ENCODE measurements around the gene UBAC2. TPM values are rescaled to one million over a fixed set of nuclear protein-coding genes. Genes with fewer than 3 reads are reported as not detected.

The UBAC2 gene
- total and polyA plus RNA-seq, 4 donors = 32.9 to 42.3 (median 35.3) TPM

DNA sequence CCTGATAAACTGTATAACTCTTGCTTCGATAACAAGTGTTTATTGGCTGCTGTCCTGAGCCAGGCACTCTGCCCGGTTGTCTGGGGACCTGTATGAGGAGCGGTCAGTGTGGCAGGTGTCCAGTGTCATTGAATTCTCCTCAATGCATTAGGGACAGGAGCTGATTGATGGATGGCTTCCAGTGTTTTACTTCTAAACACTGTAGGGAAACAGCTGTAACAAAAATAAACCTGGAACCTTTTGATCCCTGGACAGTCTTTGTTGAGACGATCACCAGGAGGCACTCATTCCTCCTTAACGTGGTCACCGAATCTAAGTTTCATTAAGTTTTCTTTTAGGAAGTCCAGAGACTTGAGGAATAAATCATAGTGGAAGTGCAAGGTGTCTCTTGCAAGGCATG is 17.9 kb downstream of the UBAC2 start:
- Histone ChIP-seq H3K27me3 (ENCODE audit: control insufficient read depth in 4 of 4, insufficient read depth in 4 of 4, low read length in 3 of 4) (no peaks in the 10 kb centered on the region), H3K36me3 (ENCODE audit: control insufficient read depth in 4 of 4, insufficient read depth in 3 of 4, low read depth in 1 of 4, low read length in 3 of 4) (no peaks in the 10 kb centered on the region), H3K27ac (ENCODE audit: low read depth in 1 of 2, low read length in 2 of 2) (peak overlapping the region in 1 of 2 donors; percentile 8), H3K4me1 (ENCODE audit: control insufficient read depth in 4 of 4, insufficient read depth in 4 of 4, low read length in 3 of 4) (peaks cover 9 to 30% (median 17%) of the 10 kb centered on the region in 4 donors), H3K9me3 (ENCODE audit: control insufficient read depth in 4 of 4, low read length in 3 of 4) (no peaks in the 10 kb centered on the region), H3K9ac (ENCODE audit: low read depth in 1 of 2, low read length in 2 of 2) (no peak overlapping the region), H3K4me3 (ENCODE audit: low read depth in 1 of 3, low read length in 3 of 3) (no peak overlapping the region)
- WGBS = 12% methylated on average over 6 of the region's 6 CpGs
- TF ChIP-seq JUND (IDR thresholded peaks at IDR 0.05) (peak in 1 of 2 donors; percentile 24), HNF4A (conservative IDR thresholded peaks at IDR 0.05) (peak in 1 of 2 donors; percentile 31), HNF4G (IDR thresholded peaks at IDR 0.05) (no peak), RXRA (IDR thresholded peaks at IDR 0.05) (peak in 1 of 2 donors; percentile 13)
- TF ChIP-seq, protein P1, sequence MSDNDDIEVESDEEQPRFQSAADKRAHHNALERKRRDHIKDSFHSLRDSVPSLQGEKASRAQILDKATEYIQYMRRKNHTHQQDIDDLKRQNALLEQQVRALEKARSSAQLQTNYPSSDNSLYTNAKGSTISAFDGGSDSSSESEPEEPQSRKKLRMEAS (IDR thresholded peaks at IDR 0.05) = peak; percentile 29
- no peak for DNase-seq (ENCODE audit: low spot score)

DNA sequence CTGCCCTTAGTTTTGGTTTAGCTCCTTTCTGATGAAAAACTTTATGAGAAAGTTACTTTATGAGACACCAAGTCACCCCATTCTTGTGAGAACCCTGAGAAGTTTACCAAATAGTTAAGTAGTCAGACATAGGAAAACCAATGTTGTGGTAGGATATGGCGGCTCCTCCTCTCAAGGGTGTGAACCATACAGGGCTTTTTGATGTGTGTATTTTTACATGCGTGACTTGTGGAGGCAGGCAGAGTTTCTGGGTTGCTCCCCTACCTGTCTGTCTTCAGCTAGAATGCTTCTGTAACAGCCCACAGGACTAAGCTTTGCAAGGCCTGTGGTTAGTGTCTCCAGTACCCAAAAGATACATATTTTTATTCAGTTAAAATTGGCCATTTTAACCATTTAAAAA is 18.3 kb downstream of the UBAC2 start:
- WGBS = 82% methylated on average over 2 of the region's 2 CpGs
- H3K27ac ChIP-seq (ENCODE audit: low read depth in 1 of 2, low read length in 2 of 2) = no peak overlapping the region
- H3K4me1 ChIP-seq (ENCODE audit: control insufficient read depth in 4 of 4, insufficient read depth in 4 of 4, low read length in 3 of 4) = peaks cover 9 to 30% (median 18%) of the 10 kb centered on the region in 4 donors
- no peaks in the 10 kb centered on the region for H3K9me3 ChIP-seq (ENCODE audit: control insufficient read depth in 4 of 4, low read length in 3 of 4)
- TF ChIP-seq, protein P2, sequence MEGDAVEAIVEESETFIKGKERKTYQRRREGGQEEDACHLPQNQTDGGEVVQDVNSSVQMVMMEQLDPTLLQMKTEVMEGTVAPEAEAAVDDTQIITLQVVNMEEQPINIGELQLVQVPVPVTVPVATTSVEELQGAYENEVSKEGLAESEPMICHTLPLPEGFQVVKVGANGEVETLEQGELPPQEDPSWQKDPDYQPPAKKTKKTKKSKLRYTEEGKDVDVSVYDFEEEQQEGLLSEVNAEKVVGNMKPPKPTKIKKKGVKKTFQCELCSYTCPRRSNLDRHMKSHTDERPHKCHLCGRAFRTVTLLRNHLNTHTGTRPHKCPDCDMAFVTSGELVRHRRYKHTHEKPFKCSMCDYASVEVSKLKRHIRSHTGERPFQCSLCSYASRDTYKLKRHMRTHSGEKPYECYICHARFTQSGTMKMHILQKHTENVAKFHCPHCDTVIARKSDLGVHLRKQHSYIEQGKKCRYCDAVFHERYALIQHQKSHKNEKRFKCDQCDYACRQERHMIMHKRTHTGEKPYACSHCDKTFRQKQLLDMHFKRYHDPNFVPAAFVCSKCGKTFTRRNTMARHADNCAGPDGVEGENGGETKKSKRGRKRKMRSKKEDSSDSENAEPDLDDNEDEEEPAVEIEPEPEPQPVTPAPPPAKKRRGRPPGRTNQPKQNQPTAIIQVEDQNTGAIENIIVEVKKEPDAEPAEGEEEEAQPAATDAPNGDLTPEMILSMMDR (IDR thresholded peaks at IDR 0.05; ENCODE audit: low read depth, low read length, missing input control) = no peak
- TF ChIP-seq ATF3 (IDR thresholded peaks at IDR 0.05) (no peak), FOXA2 (IDR thresholded peaks at IDR 0.05) (no peak), REST (IDR thresholded peaks at IDR 0.05) (no peak), RAD21 (IDR thresholded peaks at IDR 0.05) (no peak), HNF4A (conservative IDR thresholded peaks at IDR 0.05) (no peak), EGR1 (IDR thresholded peaks at IDR 0.05; ENCODE audit: low read depth in 2 of 2) (no peak), FOXA1 (IDR thresholded peaks at IDR 0.05) (no peak), JUND (IDR thresholded peaks at IDR 0.05) (no peak), TAF1 (conservative IDR thresholded peaks at IDR 0.05) (no peak), GABPA (IDR thresholded peaks at IDR 0.05 in 1 of 2, conservative IDR thresholded peaks at IDR 0.05 in 1 of 2) (no peak), NR2F2 (IDR thresholded peaks at IDR 0.05) (no peak), HNF4G (IDR thresholded peaks at IDR 0.05) (no peak), RXRA (IDR thresholded peaks at IDR 0.05) (no peak), YY1 (IDR thresholded peaks at IDR 0.05) (no peak), SP1 (IDR thresholded peaks at IDR 0.05) (no peak)
- TF ChIP-seq, protein P1 (IDR thresholded peaks at IDR 0.05) = no peak
- TF ChIP-seq, protein P3, sequence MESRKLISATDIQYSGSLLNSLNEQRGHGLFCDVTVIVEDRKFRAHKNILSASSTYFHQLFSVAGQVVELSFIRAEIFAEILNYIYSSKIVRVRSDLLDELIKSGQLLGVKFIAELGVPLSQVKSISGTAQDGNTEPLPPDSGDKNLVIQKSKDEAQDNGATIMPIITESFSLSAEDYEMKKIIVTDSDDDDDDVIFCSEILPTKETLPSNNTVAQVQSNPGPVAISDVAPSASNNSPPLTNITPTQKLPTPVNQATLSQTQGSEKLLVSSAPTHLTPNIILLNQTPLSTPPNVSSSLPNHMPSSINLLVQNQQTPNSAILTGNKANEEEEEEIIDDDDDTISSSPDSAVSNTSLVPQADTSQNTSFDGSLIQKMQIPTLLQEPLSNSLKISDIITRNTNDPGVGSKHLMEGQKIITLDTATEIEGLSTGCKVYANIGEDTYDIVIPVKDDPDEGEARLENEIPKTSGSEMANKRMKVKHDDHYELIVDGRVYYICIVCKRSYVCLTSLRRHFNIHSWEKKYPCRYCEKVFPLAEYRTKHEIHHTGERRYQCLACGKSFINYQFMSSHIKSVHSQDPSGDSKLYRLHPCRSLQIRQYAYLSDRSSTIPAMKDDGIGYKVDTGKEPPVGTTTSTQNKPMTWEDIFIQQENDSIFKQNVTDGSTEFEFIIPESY (IDR thresholded peaks at IDR 0.05) = no peak
- H3K36me3 ChIP-seq (ENCODE audit: control insufficient read depth in 4 of 4, insufficient read depth in 3 of 4, low read depth in 1 of 4, low read length in 3 of 4) = no peaks in the 10 kb centered on the region
- H3K27me3 ChIP-seq (ENCODE audit: control insufficient read depth in 4 of 4, insufficient read depth in 4 of 4, low read length in 3 of 4) = no peaks in the 10 kb centered on the region
- no peak for DNase-seq (ENCODE audit: low spot score)
- H3K4me3 ChIP-seq (ENCODE audit: low read depth in 1 of 3, low read length in 3 of 3) = no peak overlapping the region
- H3K9ac ChIP-seq (ENCODE audit: low read depth in 1 of 2, low read length in 2 of 2) = no peak overlapping the region
